ENCODE results near the gene PDZK1IP1.

DNA sequence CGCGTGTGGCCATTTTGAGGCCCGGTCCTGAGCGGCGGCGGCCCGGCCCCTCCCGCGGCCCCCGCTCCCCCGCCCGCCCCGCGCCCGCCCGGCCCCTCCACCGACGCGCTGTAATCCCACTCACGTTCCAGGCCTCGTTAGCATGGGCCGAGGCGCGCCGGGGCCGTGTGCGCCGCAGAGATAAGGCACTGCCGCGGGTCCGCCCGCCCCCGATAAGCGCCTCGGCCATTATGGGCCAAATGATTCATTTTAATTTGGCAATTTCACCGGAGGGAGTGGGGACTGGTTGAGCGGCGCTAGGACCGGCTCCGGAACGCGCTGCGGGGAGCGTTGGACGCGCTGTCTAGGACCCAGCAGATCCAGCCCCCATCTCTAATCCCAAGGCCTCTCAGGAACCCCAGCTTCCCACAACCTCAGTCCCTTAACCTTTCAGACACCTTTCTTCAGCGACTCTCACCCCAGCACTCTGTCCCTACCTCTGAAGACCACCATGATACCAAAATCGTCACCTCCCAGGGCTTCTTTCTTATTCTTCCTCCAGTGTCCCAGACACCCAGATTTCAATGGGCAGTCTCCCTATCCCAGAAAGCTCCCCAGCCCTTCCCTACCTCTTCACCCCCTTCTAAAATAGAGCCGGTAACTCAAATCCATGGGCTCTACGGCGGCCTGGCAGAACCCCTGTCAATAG lies 42.5 kb upstream of the PDZK1IP1 start, which contains the start of gene TAL1:
- TF ChIP-seq CTCF (IDR thresholded peaks at IDR 0.05): no peak
- TF ChIP-seq POLR2A (IDR thresholded peaks at IDR 0.05): no peak

Measured in heart left ventricle (tissue), 13 donors.